H1 (cell line): ENCODE measurements around the gene EGR2. TPM values are rescaled to one million over a fixed set of nuclear protein-coding genes. Genes with fewer than 3 reads are reported as not detected.

Experiments used
- CTCF ChIA-PET: fragments of 300-600 bp; sonication (Branson Sonifier 250); formaldehyde crosslinking; loops from one replicate; lab custom pipeline; 2021; ENCODE audit not compliant: partially characterized antibody; lab: Charles Lee
- POLR2A ChIA-PET: fragments of 300-600 bp; sonication (Branson Sonifier 250); formaldehyde crosslinking; loops from one replicate; lab custom pipeline; 2021; ENCODE audit warnings: inconsistent platforms; ENCODE audit not compliant: partially characterized antibody; lab: Charles Lee
- DNase-seq, 2 experiments: peaks; one replicate each; pipeline versions ENCODE4 v3.0.0 to v3.0.0-alpha.2; 2010 to 2022; ENCODE audit warnings: low spot score in 2 of 2, low read depth in 1 of 2, mixed read lengths in 1 of 2
- FAIRE-seq: peaks from 2 replicates; lab custom pipeline; 2011; peaks lifted over from hg19 to GRCh38; lab: Jason Lieb, UNC
- H2AFZ ChIP-seq: 2 replicates; pipeline ENCODE4 v1.8.1; 2012; ENCODE audit warnings: low read length, inconsistent platforms
- H2AK5ac ChIP-seq: 2 replicates; pipeline ENCODE4 v1.6.1; 2013; ENCODE audit warnings: low read depth, low read length
- H2BK120ac ChIP-seq: replicated peaks from 2 replicates; pipeline ENCODE3; 2013; ENCODE audit warnings: low read depth, low read length, inconsistent platforms
- H2BK12ac ChIP-seq: 2 replicates; pipeline ENCODE4 v1.6.1; 2013; ENCODE audit warnings: low read depth, low read length
- H2BK15ac ChIP-seq: 2 replicates; pipeline ENCODE4 v1.6.1; 2013; ENCODE audit warnings: low read length
- H2BK20ac ChIP-seq: 2 replicates; pipeline ENCODE4 v1.6.1; 2013; ENCODE audit warnings: low read length
- H2BK5ac ChIP-seq: 2 replicates; pipeline ENCODE4 v1.6.1; 2013; ENCODE audit warnings: low read depth, low read length
- H3K14ac ChIP-seq: 2 replicates; pipeline ENCODE4 v1.6.1; 2013; ENCODE audit warnings: inconsistent platforms; ENCODE audit not compliant: insufficient read length
- H3K18ac ChIP-seq: 2 replicates; pipeline ENCODE4 v1.6.1; 2013; ENCODE audit warnings: low read length; ENCODE audit errors: extremely low read depth
- H3K23ac ChIP-seq: 2 replicates; pipeline ENCODE4 v1.6.1; 2013; ENCODE audit warnings: inconsistent platforms; ENCODE audit not compliant: insufficient read length
- H3K23me2 ChIP-seq: 2 replicates; pipeline ENCODE4 v1.6.1; 2013; ENCODE audit warnings: low read depth, low read length
- H3K27ac ChIP-seq: 2 replicates; pipeline ENCODE4 v1.6.1; 2011; ENCODE audit warnings: low read depth, low read length, inconsistent platforms
- H3K27me3 ChIP-seq, 4 experiments: replicated peaks in 1 of 4; 1 replicate in 1 of 4; 2 replicates in 3 of 4; pipeline versions ENCODE4 v1.6.1 to v1.8.1; 2011 to 2013; ENCODE audit warnings: low read length in 3 of 4, mild to moderate bottlenecking in 3 of 4, inconsistent platforms in 2 of 4, mixed read lengths in 2 of 4, moderate library complexity in 1 of 4; ENCODE audit not compliant: control insufficient read depth in 3 of 4, insufficient read depth in 3 of 4; ENCODE audit errors: extremely low read depth in 1 of 4
- H3K36me3 ChIP-seq, 4 experiments: 2 replicates each; pipeline versions ENCODE4 v1.6.1 to v1.8.1; 2011 to 2013; ENCODE audit warnings: mild to moderate bottlenecking in 4 of 4, low read length in 3 of 4, moderate library complexity in 2 of 4, control low read depth in 1 of 4, inconsistent platforms in 1 of 4; ENCODE audit not compliant: insufficient read depth in 4 of 4, control insufficient read depth in 2 of 4
- H3K4ac ChIP-seq: replicated peaks from 2 replicates; pipeline ENCODE3; 2013; ENCODE audit warnings: low read length, low read depth, mixed read lengths, inconsistent platforms; ENCODE audit not compliant: insufficient read length
- H3K4me1 ChIP-seq, 4 experiments: replicated peaks in 1 of 4; 1 replicate in 1 of 4; 2 replicates in 3 of 4; pipeline versions ENCODE4 v1.6.1 to v1.8.1; 2011 to 2013; ENCODE audit warnings: low read length in 3 of 4, inconsistent platforms in 2 of 4, mixed read lengths in 1 of 4; ENCODE audit not compliant: insufficient read depth in 4 of 4, control insufficient read depth in 3 of 4
- H3K4me2 ChIP-seq, 2 experiments: 2 replicates each; pipeline versions ENCODE4 v1.6.1 to v1.8.1; 2011 to 2013; ENCODE audit warnings: low read depth in 2 of 2, low read length in 2 of 2, control low read depth in 1 of 2, inconsistent platforms in 1 of 2, mild to moderate bottlenecking in 1 of 2; ENCODE audit not compliant: insufficient read depth in 1 of 2
- H3K4me3 ChIP-seq, 4 experiments: fragments of 200-600, 300-600 bp in 1 of 4; sonication (generic), shearing (Covaris generic), sonication (Bioruptor Twin) in 1 of 4; 2 replicates each; pipeline versions ENCODE4 v1.5.1 to v1.8.1; 2011 to 2016; ENCODE audit warnings: low read length in 4 of 4, low read depth in 3 of 4, control low read depth in 2 of 4, inconsistent platforms in 2 of 4, mild to moderate bottlenecking in 2 of 4, mixed read lengths in 1 of 4, moderate library complexity in 1 of 4; ENCODE audit not compliant: insufficient read depth in 2 of 4; ENCODE audit errors: extremely low read depth in 1 of 4
- H3K56ac ChIP-seq: replicated peaks from 2 replicates; pipeline ENCODE3; 2013; ENCODE audit warnings: low read depth, mild to moderate bottlenecking, mixed read lengths, low read length, inconsistent platforms; ENCODE audit not compliant: insufficient read length
- H3K79me1 ChIP-seq: 2 replicates; pipeline ENCODE4 v1.6.1; 2013; ENCODE audit warnings: low read depth, low read length, control low read depth
- H3K79me2 ChIP-seq, 2 experiments: 2 replicates each; pipeline versions ENCODE4 v1.6.1 to v1.8.1; 2012 to 2013; ENCODE audit warnings: low read length in 2 of 2, mild to moderate bottlenecking in 2 of 2, inconsistent platforms in 1 of 2; ENCODE audit not compliant: insufficient read depth in 2 of 2, control insufficient read depth in 1 of 2
- H3K9ac ChIP-seq, 4 experiments: replicated peaks in 1 of 4; 1 replicate in 1 of 4; 2 replicates in 3 of 4; pipeline versions ENCODE4 v1.6.1 to v1.8.1; 2011 to 2013; ENCODE audit warnings: low read depth in 3 of 4, low read length in 3 of 4, control low read depth in 2 of 4, mild to moderate bottlenecking in 2 of 4, moderate library complexity in 2 of 4, inconsistent platforms in 1 of 4; ENCODE audit errors: extremely low read depth in 1 of 4
- H3K9me3 ChIP-seq, 2 experiments: 2 replicates each; pipeline versions ENCODE4 v1.6.1 to v1.8.1; 2012 to 2013; ENCODE audit warnings: mild to moderate bottlenecking in 2 of 2, moderate library complexity in 2 of 2, control low read depth in 1 of 2, inconsistent platforms in 1 of 2, low read depth in 1 of 2, low read length in 1 of 2, mixed read lengths in 1 of 2; ENCODE audit not compliant: insufficient read depth in 2 of 2
- H4K20me1 ChIP-seq, 2 experiments: replicated peaks in 1 of 2; 2 replicates each; pipeline versions ENCODE3 to v1.8.1; 2011 to 2013; ENCODE audit warnings: inconsistent platforms in 2 of 2, low read length in 2 of 2, mild to moderate bottlenecking in 1 of 2; ENCODE audit not compliant: insufficient read depth in 2 of 2, control insufficient read depth in 1 of 2
- H4K5ac ChIP-seq: 2 replicates; pipeline ENCODE4 v1.6.1; 2013; ENCODE audit warnings: low read length, low read depth, mixed read lengths, inconsistent platforms; ENCODE audit not compliant: insufficient read length
- H4K8ac ChIP-seq: 2 replicates; pipeline ENCODE4 v1.8.0; 2013; ENCODE audit warnings: mild to moderate bottlenecking, moderate library complexity, low read length, inconsistent platforms; ENCODE audit not compliant: insufficient read depth; ENCODE audit errors: extremely low read depth
- H4K91ac ChIP-seq: replicated peaks from 2 replicates; pipeline ENCODE3; 2013; ENCODE audit warnings: low read length, mixed read lengths, inconsistent platforms; ENCODE audit not compliant: insufficient read length
- FOSL1 ChIP-seq: IDR thresholded peaks from 2 replicates; pipeline ENCODE4 v1.6.1; 2011; ENCODE audit warnings: mild to moderate bottlenecking, low read depth, low read length, moderate library complexity; ENCODE audit not compliant: insufficient read depth
- WGBS, 2 experiments: shearing (Covaris generic) in 1 of 2; methylation state at CpG; one replicate each; pipeline versions ENCODE4 v1.1.6 to v1.1.7; 2013 to 2015; ENCODE audit warnings: low lambda C conversion rate in 2 of 2, mixed read lengths in 2 of 2, inconsistent platforms in 1 of 2, low coverage in 1 of 2, missing lambda C conversion rate in 1 of 2; ENCODE audit not compliant: insufficient replicate concordance in 2 of 2, insufficient coverage in 1 of 2, insufficient read length in 1 of 2; ENCODE audit errors: extremely low coverage in 1 of 2, missing lambda C conversion rate in 1 of 2; 5-methylcytosine and 5-hydroxymethylcytosine counted together
- polyA plus RNA-seq, 7 experiments: library from polyadenylated mRNA; depleted of rRNA in 3 of 7; stranded (reverse) in 5 of 7; unstranded in 2 of 7; fragments of >200 nt in 5 of 7; fragments of 200-250 nt in 2 of 7; gene quantifications; 1 replicate in 5 of 7; 2 replicates in 1 of 7; 4 replicates in 1 of 7; pipeline versions ENCODE4 v1.2.1 to v1.2.3, GENCODE V29; 2011 to 2013; ENCODE audit warnings: missing spikeins in 2 of 7, mixed read lengths in 2 of 7
- total RNA-seq: library from RNA; stranded (reverse); fragmentation: NEBNext Ultra II Directional; extraction: Animal tissue kit (Norgen Biotek cat#: 25700); gene quantifications from 2 replicates; pipeline ENCODE4 v1.2.1, GENCODE V29; 2021

The EGR2 gene
- total and polyA plus RNA-seq, 2 of the 8 experiments (the other 6 are each of a cell fraction or from before 2014, with no cell fraction given) = 1.3 to 2.1 TPM

GRCh38 chr10:62813981-62814380, 2.2 kb downstream of the EGR2 start:
- 89% methylated on average over 5 of the region's 5 CpGs; no CpG with 5 or more reads in 1 of the 2 experiments for WGBS, 2 experiments
- H4K91ac ChIP-seq = no peak overlapping the region
- no peak overlapping the region for H3K23ac ChIP-seq
- H2BK5ac ChIP-seq = no peak overlapping the region
- H3K4me3 ChIP-seq = no peak overlapping the region
- no peak overlapping the region for H2BK12ac ChIP-seq
- no peak overlapping the region for H3K27ac ChIP-seq
- peaks cover 26% of the 10 kb centered on the region for H3K23me2 ChIP-seq
- no peak overlapping the region for H4K8ac ChIP-seq
- ChIA-PET POLR2A (interaction anchor here (3.0 to 7.7 kb wide), 2 partner anchors 9 to 13 kb away, joined by 7 to 99 read pairs; partner anchors contain the start of gene ADO), CTCF (interaction anchor here (0.8 to 6.9 kb wide), 2 partner anchors 64 to 202 kb away, joined by 3 to 94 read pairs; no protein-coding TSS in a partner anchor)
- no peak overlapping the region for H2BK120ac ChIP-seq
- H2AK5ac ChIP-seq = no peak overlapping the region
- peaks cover 0 to 7% (median 3%) of the 10 kb centered on the region in 4 experiments; a peak in 4 of 7 replicates for H3K4me1 ChIP-seq
- H3K9ac ChIP-seq = no peak overlapping the region
- H3K14ac ChIP-seq = no peak overlapping the region
- H4K5ac ChIP-seq = no peak overlapping the region
- H3K9me3 ChIP-seq = no peaks in the 10 kb centered on the region
- peaks cover 0 to 13% of the 10 kb centered on the region in 2 experiments for H4K20me1 ChIP-seq
- TF ChIP-seq FOSL1 = no peak
- TF ChIP-seq, all 59 proteins: peak for 0
- Histone ChIP-seq H2BK15ac (no peak overlapping the region; the same call in 1 of the 2 replicates), H2BK20ac (no peak overlapping the region), H2AFZ (no peak overlapping the region), H3K79me2 (no peaks in the 10 kb centered on the region), H3K79me1 (no peaks in the 10 kb centered on the region), H3K36me3 (no peaks in the 10 kb centered on the region), H3K27me3 (peaks cover 14 to 49% (median 42%) of the 10 kb centered on the region in 4 experiments), H3K56ac (no peak overlapping the region), H3K4me2 (peak overlapping the region in 1 of 2 experiments; percentile 83; a peak in 1 of 4 replicates), H3K18ac (no peak overlapping the region), H3K4ac (no peak overlapping the region)
- FAIRE-seq = no peak
- no peak for DNase-seq
